A549 (cell line): ENCODE results near the gene FAXC. TPM values are rescaled to one million over a fixed set of nuclear protein-coding genes. Genes with fewer than 3 reads are reported as not detected.

Source experiments
- ATAC-seq, 2 experiments: fragments of 200-7000 bp in 1 of 2; fragments of >200 bp in 1 of 2; cut with Nextera tagmentation in 1 of 2; cut with Tn5 transposase in 1 of 2; 3 replicates each; pipeline versions ENCODE4 v1.8.0 to v1.9.1; 2018 to 2020; ENCODE audit warnings: mild to moderate bottlenecking in 1 of 2, moderate library complexity in 1 of 2
- CTCF ChIA-PET: fragments of 300-600 bp; sonication (Branson Sonifier 250); formaldehyde crosslinking; extraction: SDS; loops from one replicate; lab custom pipeline; 2021; ENCODE audit warnings: antibody characterized with exemption, inconsistent platforms; lab: Yijun Ruan, JAX
- POLR2A ChIA-PET: fragments of 350-600 bp; formaldehyde crosslinking; extraction: SDS; loops from one replicate; lab custom pipeline; 2021; ENCODE audit warnings: antibody characterized with exemption, inconsistent platforms; lab: Yijun Ruan, JAX
- DNase-seq, 2 experiments: peaks; one replicate each; pipeline versions ENCODE4 v3.0.0 to v3.0.0-alpha.2; 2011 to 2016; ENCODE audit warnings: low read depth in 1 of 2, low spot score in 1 of 2
- FAIRE-seq: peaks from 2 replicates; lab custom pipeline; 2011; peaks lifted over from hg19 to GRCh38; lab: Jason Lieb, UNC
- H3K27ac ChIP-seq, 2 experiments: fragments of >200 bp; sonication (Bioruptor Twin); formaldehyde crosslinking; 3 replicates each; pipeline ENCODE4 v1.5.1; 2016 to 2017
- H3K4me1 ChIP-seq: fragments of >200 bp; sonication (Bioruptor Twin); formaldehyde crosslinking; 3 replicates; pipeline ENCODE4 v1.6.1; 2016
- H3K4me2 ChIP-seq: fragments of >200 bp; sonication (Bioruptor Twin); formaldehyde crosslinking; 3 replicates; pipeline ENCODE4 v1.6.1; 2016
- H3K4me3 ChIP-seq: fragments of >200 bp; sonication (Bioruptor Twin); formaldehyde crosslinking; 3 replicates; pipeline ENCODE4 v1.5.1; 2016
- H3K9me3 ChIP-seq: fragments of >200 bp; sonication (Bioruptor Twin); formaldehyde crosslinking; 3 replicates; pipeline ENCODE4 v1.6.1; 2016
- BCL3 ChIP-seq: fragments of >200 bp; sonication (Bioruptor Twin); formaldehyde crosslinking; IDR thresholded peaks from 3 replicates; pipeline ENCODE4 v1.6.1; 2016
- BHLHE40 ChIP-seq: IDR thresholded peaks from 2 replicates; pipeline ENCODE4 v1.6.1; 2012; ENCODE audit warnings: low read depth, low read length, inconsistent platforms
- CEBPB ChIP-seq, 2 experiments: fragments of >200 bp in 1 of 2; sonication (Bioruptor Twin) in 1 of 2; formaldehyde crosslinking in 1 of 2; IDR thresholded peaks; 2 replicates each; pipeline ENCODE4 v1.6.1; 2012 to 2016
- CTCF ChIP-seq: fragments of >200 bp; sonication (Bioruptor Twin); formaldehyde crosslinking; IDR thresholded peaks from 3 replicates; pipeline ENCODE4 v1.5.1; 2016
- EHF ChIP-seq: fragments of 250-450 bp; sonication (Bioruptor Pico); IDR thresholded peaks from 2 replicates; pipeline ENCODE4 v1.5.0; 2020; ENCODE audit warnings: mild to moderate bottlenecking
- EHMT2 ChIP-seq: fragments of 200-600 bp; sonication (generic); IDR thresholded peaks from 2 replicates; pipeline ENCODE4 v1.6.1; 2016; ENCODE audit warnings: antibody characterized with exemption, low read depth, mild to moderate bottlenecking, moderate library complexity
- EP300 ChIP-seq, 2 experiments: fragments of >200 bp; sonication (Bioruptor Twin); formaldehyde crosslinking; IDR thresholded peaks; 2 replicates in 1 of 2; 3 replicates in 1 of 2; pipeline ENCODE4 v1.6.1; 2016 to 2017
- FOSL2 ChIP-seq, 2 experiments: fragments of 450-650 bp in 1 of 2; fragments of >200 bp in 1 of 2; sonication (Bioruptor Twin) in 1 of 2; formaldehyde crosslinking; IDR thresholded peaks; 2 replicates each; pipeline versions ENCODE4 v1.5.0 to v1.6.1; 2016 to 2020; ENCODE audit warnings: mild to moderate bottlenecking in 1 of 2, moderate library complexity in 1 of 2
- HDAC2 ChIP-seq: fragments of 200-600 bp; sonication (generic); IDR thresholded peaks from 2 replicates; pipeline ENCODE4 v1.6.1; 2016
- HEYL ChIP-seq: fragments of 250-450 bp; sonication (Bioruptor Pico); IDR thresholded peaks from 2 replicates; pipeline ENCODE4 v1.8.0; 2021; ENCODE audit warnings: mild to moderate bottlenecking, moderate library complexity
- HMGXB4 ChIP-seq: fragments of 250-450 bp; sonication (Bioruptor Pico); IDR thresholded peaks from 2 replicates; pipeline ENCODE4 v1.5.0; 2021; ENCODE audit warnings: mild to moderate bottlenecking, moderate library complexity, borderline replicate concordance
- HOXB13 ChIP-seq: fragments of 250-450 bp; sonication (Bioruptor Pico); IDR thresholded peaks from 2 replicates; pipeline ENCODE4 v1.5.0; 2020; ENCODE audit warnings: low read depth, mild to moderate bottlenecking, moderate library complexity
- JUN ChIP-seq, 2 experiments: fragments of >200 bp; sonication (Bioruptor Twin); formaldehyde crosslinking; IDR thresholded peaks; 2 replicates in 1 of 2; 3 replicates in 1 of 2; pipeline ENCODE4 v1.6.1; 2016 to 2017
- MAFK ChIP-seq: fragments of 450-650 bp; IDR thresholded peaks from 2 replicates; pipeline ENCODE4 v1.6.1; 2014; ENCODE audit not compliant: partially characterized antibody
- MYC ChIP-seq: IDR thresholded peaks from 2 replicates; pipeline ENCODE4 v1.6.1; 2012; ENCODE audit warnings: mild to moderate bottlenecking, inconsistent platforms, low read length, improper control_type of control experiment, borderline replicate concordance
- NPAS2 ChIP-seq: fragments of 250-450 bp; sonication (Bioruptor Pico); IDR thresholded peaks from 2 replicates; pipeline ENCODE4 v1.8.0; 2022; ENCODE audit warnings: mild to moderate bottlenecking, moderate library complexity, borderline replicate concordance
- POLR2A ChIP-seq: IDR thresholded peaks from 2 replicates; pipeline ENCODE4 v1.6.1; 2012; ENCODE audit warnings: mild to moderate bottlenecking, low read length
- RAD21 ChIP-seq, 2 experiments: fragments of >200 bp in 1 of 2; sonication (Bioruptor Twin) in 1 of 2; formaldehyde crosslinking in 1 of 2; IDR thresholded peaks in 1 of 2; conservative IDR thresholded peaks in 1 of 2; 2 replicates in 1 of 2; 3 replicates in 1 of 2; pipeline ENCODE4 v1.6.1; 2012 to 2018; ENCODE audit warnings: inconsistent platforms in 1 of 2
- RARB ChIP-seq: fragments of 250-450 bp; sonication (Bioruptor Pico); IDR thresholded peaks from 2 replicates; pipeline ENCODE4 v1.8.0; 2021; ENCODE audit warnings: mild to moderate bottlenecking, moderate library complexity
- RCOR1 ChIP-seq: fragments of 150-350 bp; IDR thresholded peaks from 2 replicates; pipeline ENCODE4 v1.6.1; 2014; ENCODE audit warnings: antibody characterized with exemption, low read length, low read depth
- WGBS: methylation state at CpG from one replicate; pipeline ENCODE4 v1.1.6; 2017; ENCODE audit errors: missing lambda C conversion rate; 5-methylcytosine and 5-hydroxymethylcytosine counted together
- polyA plus RNA-seq, 4 experiments: library from polyadenylated mRNA; depleted of rRNA in 3 of 4; stranded (reverse); fragments of >200 nt; fragmentation: RNase III in 1 of 4; extraction: RNeasy Plus Mini Kit Qiagen cat#74134 plus additional on column Dnase treatment in 1 of 4; gene quantifications; 2 replicates in 3 of 4; 3 replicates in 1 of 4; pipeline ENCODE4 v1.2.3, GENCODE V29; 2011 to 2017
- TF ChIP-seq, protein P1 (sequence below): IDR thresholded peaks from 2 replicates; pipeline ENCODE4 v1.6.1; 2012

The FAXC gene
- polyA plus RNA-seq, 2 of the 4 experiments (the other 2 are of a cell fraction), result 5.8 to 9.8 TPM

GRCh38 chr6:99331531-99331930 is 17.9 kb downstream of the FAXC start:
- DNase-seq (no peak), ATAC-seq (no peak), FAIRE-seq (no peak)
- H3K4me2 ChIP-seq, result no peak overlapping the region
- no peaks in the 10 kb centered on the region for H3K4me1 ChIP-seq
- H3K9me3 ChIP-seq, result no peaks in the 10 kb centered on the region
- 84% methylated on average over 3 of the region's 3 CpGs for WGBS
- ChIA-PET CTCF (interaction anchor here (0.6 to 2.5 kb wide), 6 partner anchors 8 to 94 kb away, joined by 3 to 13 read pairs (median 4); no protein-coding TSS in a partner anchor), POLR2A (no interaction called here)
- TF ChIP-seq HDAC2, result no peak
- TF ChIP-seq FOSL2 (IDR thresholded peaks at IDR 0.05), result no peak
- TF ChIP-seq FOSL2 (CRISPR knock-in tag; IDR thresholded peaks at IDR 0.05), result no peak
- TF ChIP-seq JUN (IDR thresholded peaks at IDR 0.05), result no peak
- no peak for TF ChIP-seq HEYL
- no peak for TF ChIP-seq POLR2A
- TF ChIP-seq, protein P1, sequence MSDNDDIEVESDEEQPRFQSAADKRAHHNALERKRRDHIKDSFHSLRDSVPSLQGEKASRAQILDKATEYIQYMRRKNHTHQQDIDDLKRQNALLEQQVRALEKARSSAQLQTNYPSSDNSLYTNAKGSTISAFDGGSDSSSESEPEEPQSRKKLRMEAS, result no peak
- H3K4me3 ChIP-seq, result no peak overlapping the region
- no peak overlapping the region for H3K27ac ChIP-seq

GRCh38 chr6:99330159-99330558 is 19.3 kb downstream of the FAXC start:
- Histone ChIP-seq H3K4me1 (no peaks in the 10 kb centered on the region), H3K4me3 (no peak overlapping the region), H3K4me2 (no peak overlapping the region), H3K9me3 (no peaks in the 10 kb centered on the region), H3K27ac (no peak overlapping the region)
- no peak for FAIRE-seq
- ATAC-seq, result peak; percentile 87 to 94
- POLR2A ChIA-PET, result interaction anchor here (1.0 to 1.2 kb wide), 2 partner anchors 63 to 96 kb away, joined by 3 to 4 read pairs; no protein-coding TSS in a partner anchor
- DNase-seq, result peak; percentile 62 to 66
- WGBS, result 5% methylated on average over 2 of the region's 2 CpGs
- CTCF ChIA-PET, result interaction anchor here (0.8 to 2.5 kb wide), 15 partner anchors 8 to 491 kb away, joined by 3 to 13 read pairs (median 5); partner anchors contain the start of gene COQ3
- TF ChIP-seq CTCF (peak; percentile 61), NPAS2 (CRISPR knock-in tag) (no peak), CEBPB (IDR thresholded peaks at IDR 0.05) (no peak), RAD21 (conservative IDR thresholded peaks at IDR 0.05 in 1 of 2, IDR thresholded peaks at IDR 0.05 in 1 of 2) (peak; percentile 37 to 51; a peak in 2 of 5 replicates)

- Histone ChIP-seq H3K9me3 (no peaks in the 10 kb centered on the region), H3K4me3 (no peak overlapping the region), H3K4me2 (no peak overlapping the region), H3K4me1 (no peaks in the 10 kb centered on the region), H3K27ac (no peak overlapping the region)
- POLR2A ChIA-PET, result interaction anchor here (1.1 kb wide), 1 partner anchor 69 kb away, joined by 3 read pairs; the partner anchor contains the start of gene COQ3
- ATAC-seq, result no peak
- CTCF ChIA-PET, result interaction anchor here (1.3 kb wide), 1 partner anchor 10 kb away, joined by 4 read pairs; no protein-coding TSS in a partner anchor
- DNase-seq, result no peak
- FAIRE-seq, result no peak
- TF ChIP-seq BCL3 (no peak), EP300 (IDR thresholded peaks at IDR 0.05) (no peak), EHMT2 (no peak), EHF (CRISPR knock-in tag) (no peak), FOSL2 (IDR thresholded peaks at IDR 0.05) (no peak), FOSL2 (CRISPR knock-in tag; IDR thresholded peaks at IDR 0.05) (no peak), BHLHE40 (no peak), HMGXB4 (no peak), CTCF (no peak), MAFK (no peak), RCOR1 (no peak), RARB (CRISPR knock-in tag) (no peak), MYC (no peak), CEBPB (IDR thresholded peaks at IDR 0.05) (no peak), HOXB13 (CRISPR knock-in tag) (no peak)
These were observed 24.5 kb downstream of the FAXC start for GRCh38 chr6:99324996-99325395.
